ENCODE results near the gene MYRIP.

MYRIP gene

DNA sequence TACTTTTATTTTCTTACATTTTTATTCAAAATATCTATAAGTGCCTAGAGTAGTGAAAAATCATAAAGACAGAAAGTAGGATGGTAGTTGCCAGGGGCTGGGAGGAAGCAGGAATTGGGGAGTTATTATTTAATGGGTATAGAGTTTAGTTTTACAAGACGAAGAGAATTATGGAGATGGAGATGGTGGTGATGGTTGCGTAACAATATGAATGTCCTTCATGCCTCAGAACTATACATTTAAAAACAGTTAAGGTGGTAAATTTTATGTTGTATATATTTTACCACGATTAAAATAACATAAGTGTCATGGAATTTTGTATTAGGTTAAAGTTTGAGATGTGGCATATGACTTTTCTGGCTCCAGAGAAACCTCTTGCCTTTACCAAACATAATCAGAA is 171.4 kb downstream of the MYRIP start:
- Histone ChIP-seq H3K4me1 (ENCODE audit: insufficient read depth, insufficient read length) (no peaks in the 10 kb centered on the region), H3K27me3 (ENCODE audit: insufficient read depth, insufficient read length) (no peaks in the 10 kb centered on the region), H3K9me3 (ENCODE audit: insufficient read depth, low read length) (no peaks in the 10 kb centered on the region), H3K36me3 (ENCODE audit: insufficient read depth, insufficient read length, low read length) (no peaks in the 10 kb centered on the region), H3K4me3 (ENCODE audit: insufficient read length, low read depth) (no peak overlapping the region), H3K9ac (ENCODE audit: insufficient read length, low read depth) (no peak overlapping the region)
- DNase-seq (ENCODE audit: low read depth, low spot score), result no peak
- TF ChIP-seq ZNF274 (IDR thresholded peaks at IDR 0.05; ENCODE audit: low read depth, low read length), result no peak
- TF ChIP-seq SUZ12 (IDR thresholded peaks at IDR 0.05; ENCODE audit: extremely low read depth, insufficient read depth, insufficient read length), result no peak
- no peak for TF ChIP-seq YY1 (IDR thresholded peaks at IDR 0.05; ENCODE audit: insufficient read depth, insufficient read length)

GRCh38 chr3:39981547-39982184 is 172.3 kb downstream of the MYRIP start:
- TF ChIP-seq YY1 (IDR thresholded peaks at IDR 0.05; ENCODE audit: insufficient read depth, insufficient read length) (no peak), ZNF274 (IDR thresholded peaks at IDR 0.05; ENCODE audit: low read depth, low read length) (no peak), SUZ12 (IDR thresholded peaks at IDR 0.05; ENCODE audit: extremely low read depth, insufficient read depth, insufficient read length) (no peak)
- Histone ChIP-seq H3K4me3 (ENCODE audit: insufficient read length, low read depth) (no peak overlapping the region), H3K9me3 (ENCODE audit: insufficient read depth, low read length) (no peaks in the 10 kb centered on the region), H3K27me3 (ENCODE audit: insufficient read depth, insufficient read length) (no peaks in the 10 kb centered on the region), H3K36me3 (ENCODE audit: insufficient read depth, insufficient read length, low read length) (no peaks in the 10 kb centered on the region), H3K9ac (ENCODE audit: insufficient read length, low read depth) (no peak overlapping the region), H3K4me1 (ENCODE audit: insufficient read depth, insufficient read length) (no peaks in the 10 kb centered on the region)
- no peak for DNase-seq (ENCODE audit: low read depth, low spot score)

GRCh38 chr3:39982665-39983357 is 173.4 kb downstream of the MYRIP start:
- H3K4me3 ChIP-seq (ENCODE audit: insufficient read length, low read depth), result no peak overlapping the region
- H3K9ac ChIP-seq (ENCODE audit: insufficient read length, low read depth), result no peak overlapping the region
- H3K4me1 ChIP-seq (ENCODE audit: insufficient read depth, insufficient read length), result no peaks in the 10 kb centered on the region
- TF ChIP-seq YY1 (IDR thresholded peaks at IDR 0.05; ENCODE audit: insufficient read depth, insufficient read length) (no peak), SUZ12 (IDR thresholded peaks at IDR 0.05; ENCODE audit: extremely low read depth, insufficient read depth, insufficient read length) (no peak), ZNF274 (IDR thresholded peaks at IDR 0.05; ENCODE audit: low read depth, low read length) (no peak)
- no peaks in the 10 kb centered on the region for H3K9me3 ChIP-seq (ENCODE audit: insufficient read depth, low read length)
- no peaks in the 10 kb centered on the region for H3K36me3 ChIP-seq (ENCODE audit: insufficient read depth, insufficient read length, low read length)
- no peak for DNase-seq (ENCODE audit: low read depth, low spot score)
- H3K27me3 ChIP-seq (ENCODE audit: insufficient read depth, insufficient read length), result no peaks in the 10 kb centered on the region

DNA sequence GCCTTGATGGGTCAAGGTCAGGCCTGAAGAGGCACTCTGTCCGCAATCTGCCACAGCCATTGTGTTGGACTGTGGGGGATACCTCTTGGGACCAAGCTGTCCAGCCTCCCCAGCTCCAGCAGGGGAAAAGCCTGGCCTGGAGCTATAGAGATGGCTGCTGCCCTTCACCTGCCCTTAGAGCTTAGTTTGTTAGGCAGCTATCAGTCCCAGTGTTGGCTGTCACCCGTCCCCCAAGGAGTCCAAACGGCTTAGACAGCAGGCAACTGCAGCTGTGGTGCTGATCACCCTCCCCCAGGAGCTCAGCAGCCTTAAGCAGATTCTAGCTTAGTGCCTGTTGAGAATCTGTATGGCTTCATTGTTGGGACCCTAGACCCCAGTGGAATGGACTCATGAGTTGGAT is 180.3 kb downstream of the MYRIP start:
- no peak for DNase-seq (ENCODE audit: low read depth, low spot score)
- H3K36me3 ChIP-seq (ENCODE audit: insufficient read depth, insufficient read length, low read length), result no peaks in the 10 kb centered on the region
- H3K9ac ChIP-seq (ENCODE audit: insufficient read length, low read depth), result no peak overlapping the region
- H3K4me3 ChIP-seq (ENCODE audit: insufficient read length, low read depth), result no peak overlapping the region
- H3K4me1 ChIP-seq (ENCODE audit: insufficient read depth, insufficient read length), result no peaks in the 10 kb centered on the region
- H3K9me3 ChIP-seq (ENCODE audit: insufficient read depth, low read length), result peaks cover 26% of the 10 kb centered on the region
- no peaks in the 10 kb centered on the region for H3K27me3 ChIP-seq (ENCODE audit: insufficient read depth, insufficient read length)
- no peak for TF ChIP-seq SUZ12 (IDR thresholded peaks at IDR 0.05; ENCODE audit: extremely low read depth, insufficient read depth, insufficient read length)
- no peak for TF ChIP-seq YY1 (IDR thresholded peaks at IDR 0.05; ENCODE audit: insufficient read depth, insufficient read length)
- no peak for TF ChIP-seq ZNF274 (IDR thresholded peaks at IDR 0.05; ENCODE audit: low read depth, low read length)

GRCh38 chr3:39990532-39990931 is 181.1 kb downstream of the MYRIP start:
- DNase-seq (ENCODE audit: low read depth, low spot score), result peak; percentile 73
- H3K4me1 ChIP-seq (ENCODE audit: insufficient read depth, insufficient read length), result no peaks in the 10 kb centered on the region
- no peaks in the 10 kb centered on the region for H3K27me3 ChIP-seq (ENCODE audit: insufficient read depth, insufficient read length)
- no peak overlapping the region for H3K9ac ChIP-seq (ENCODE audit: insufficient read length, low read depth)
- H3K9me3 ChIP-seq (ENCODE audit: insufficient read depth, low read length), result peaks cover 26% of the 10 kb centered on the region
- no peaks in the 10 kb centered on the region for H3K36me3 ChIP-seq (ENCODE audit: insufficient read depth, insufficient read length, low read length)
- no peak overlapping the region for H3K4me3 ChIP-seq (ENCODE audit: insufficient read length, low read depth)
- TF ChIP-seq SUZ12 (IDR thresholded peaks at IDR 0.05; ENCODE audit: extremely low read depth, insufficient read depth, insufficient read length), result no peak
- TF ChIP-seq ZNF274 (IDR thresholded peaks at IDR 0.05; ENCODE audit: low read depth, low read length), result no peak
- no peak for TF ChIP-seq YY1 (IDR thresholded peaks at IDR 0.05; ENCODE audit: insufficient read depth, insufficient read length)

GRCh38 chr3:40008796-40009195 is 199.4 kb downstream of the MYRIP start:
- H3K27me3 ChIP-seq (ENCODE audit: insufficient read depth, insufficient read length), result no peaks in the 10 kb centered on the region
- H3K36me3 ChIP-seq (ENCODE audit: insufficient read depth, insufficient read length, low read length), result no peaks in the 10 kb centered on the region
- no peak overlapping the region for H3K4me3 ChIP-seq (ENCODE audit: insufficient read length, low read depth)
- H3K9ac ChIP-seq (ENCODE audit: insufficient read length, low read depth), result no peak overlapping the region
- DNase-seq (ENCODE audit: low read depth, low spot score), result no peak
- TF ChIP-seq YY1 (IDR thresholded peaks at IDR 0.05; ENCODE audit: insufficient read depth, insufficient read length), result no peak
- no peak for TF ChIP-seq ZNF274 (IDR thresholded peaks at IDR 0.05; ENCODE audit: low read depth, low read length)
- no peak for TF ChIP-seq SUZ12 (IDR thresholded peaks at IDR 0.05; ENCODE audit: extremely low read depth, insufficient read depth, insufficient read length)
- H3K9me3 ChIP-seq (ENCODE audit: insufficient read depth, low read length), result no peaks in the 10 kb centered on the region
- no peaks in the 10 kb centered on the region for H3K4me1 ChIP-seq (ENCODE audit: insufficient read depth, insufficient read length)

DNA sequence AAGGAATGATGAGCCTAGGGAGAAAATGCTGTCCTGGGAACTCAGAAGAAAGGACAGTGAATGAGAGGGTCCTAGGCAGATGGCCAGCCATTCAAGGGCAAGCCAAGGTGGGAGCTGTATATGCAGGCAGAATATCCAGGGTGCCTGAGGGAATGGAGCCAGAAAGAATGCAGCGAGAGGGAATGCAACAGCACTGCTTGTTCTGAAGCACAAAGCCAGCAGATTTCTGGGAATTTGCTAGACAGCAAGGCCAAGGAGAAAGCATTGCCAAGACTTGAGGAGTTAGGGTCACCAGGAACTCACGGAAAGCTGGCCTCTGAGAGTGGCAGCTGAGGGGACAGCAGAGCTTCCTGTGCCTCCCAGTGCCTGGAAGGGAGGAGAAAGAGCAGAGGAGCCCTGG is 200.6 kb downstream of the MYRIP start:
- Histone ChIP-seq H3K4me3 (ENCODE audit: insufficient read length, low read depth) (no peak overlapping the region), H3K27me3 (ENCODE audit: insufficient read depth, insufficient read length) (no peaks in the 10 kb centered on the region), H3K4me1 (ENCODE audit: insufficient read depth, insufficient read length) (no peaks in the 10 kb centered on the region), H3K36me3 (ENCODE audit: insufficient read depth, insufficient read length, low read length) (no peaks in the 10 kb centered on the region), H3K9me3 (ENCODE audit: insufficient read depth, low read length) (no peaks in the 10 kb centered on the region), H3K9ac (ENCODE audit: insufficient read length, low read depth) (no peak overlapping the region)
- DNase-seq (ENCODE audit: low read depth, low spot score), result no peak
- TF ChIP-seq SUZ12 (IDR thresholded peaks at IDR 0.05; ENCODE audit: extremely low read depth, insufficient read depth, insufficient read length) (no peak), YY1 (IDR thresholded peaks at IDR 0.05; ENCODE audit: insufficient read depth, insufficient read length) (no peak), ZNF274 (IDR thresholded peaks at IDR 0.05; ENCODE audit: low read depth, low read length) (no peak)
